Hippocampal formation (tissue), 2 donors: ENCODE data around the gene CFAP90.
A peak's percentile ranks its signal among the peaks of the same experiment; 100 is the strongest.

Experiments
- DNase-seq, 2 donors: peaks; one replicate each; lab custom pipeline; 2025; lab: John Stamatoyannopoulos, UW

Gene CFAP90, protein sequence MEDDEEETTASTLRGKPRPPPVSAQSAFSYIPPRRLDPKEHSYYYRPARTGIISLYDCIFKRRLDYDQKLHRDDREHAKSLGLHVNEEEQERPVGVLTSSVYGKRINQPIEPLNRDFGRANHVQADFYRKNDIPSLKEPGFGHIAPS

DNA sequence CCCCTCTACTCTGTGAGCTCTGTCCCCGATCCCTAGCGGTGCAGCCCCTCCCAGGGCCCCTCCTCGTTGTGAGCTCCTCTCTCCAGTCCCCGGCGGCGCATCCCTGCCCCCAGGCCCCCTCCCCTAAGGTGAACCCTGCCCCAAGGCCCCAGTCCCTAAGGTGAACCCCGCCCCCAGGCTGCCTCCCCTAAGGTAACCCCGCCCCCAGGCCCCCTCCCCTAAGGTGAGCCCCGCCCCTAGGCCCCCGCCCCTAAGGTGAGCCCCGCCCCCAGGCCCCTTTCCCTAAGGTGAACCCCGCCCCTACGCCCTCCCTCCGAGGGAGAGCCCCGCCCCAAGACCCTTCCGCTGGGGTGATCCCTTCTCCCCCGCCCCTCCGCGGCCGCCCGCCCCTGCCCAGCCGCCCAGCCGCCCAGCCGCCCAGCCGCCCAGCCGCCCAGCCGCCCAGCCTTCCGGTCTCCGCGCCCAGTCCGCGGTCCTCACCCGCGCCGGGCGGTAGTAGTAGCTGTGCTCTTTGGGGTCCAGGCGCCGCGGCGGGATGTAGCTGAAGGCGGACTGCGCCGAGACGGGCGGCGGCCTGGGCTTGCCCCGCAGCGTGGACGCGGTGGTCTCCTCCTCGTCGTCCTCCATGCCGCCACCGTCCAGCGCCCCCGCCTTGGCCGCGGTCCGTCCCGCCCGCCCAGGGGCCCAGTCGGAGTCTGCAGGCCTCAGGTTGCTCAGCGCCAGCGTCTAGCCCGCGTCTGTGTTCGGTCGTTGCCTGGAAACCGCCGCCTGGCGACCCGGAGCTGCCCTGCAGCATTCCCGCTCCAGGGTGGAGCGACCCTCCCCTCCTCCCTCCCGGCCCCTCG lies at the start of gene CFAP90:
Gene CFAP90, minus strand, starts transcription at position 739 of the 845 bp plus-strand sequence. Its CDS starts 112 bp downstream, at position 627.
- DNase-seq: no peak

- no peak for DNase-seq
Measured at GRCh38 chr5:7897014-7897600, 46.2 kb upstream of the CFAP90 start.

DNA sequence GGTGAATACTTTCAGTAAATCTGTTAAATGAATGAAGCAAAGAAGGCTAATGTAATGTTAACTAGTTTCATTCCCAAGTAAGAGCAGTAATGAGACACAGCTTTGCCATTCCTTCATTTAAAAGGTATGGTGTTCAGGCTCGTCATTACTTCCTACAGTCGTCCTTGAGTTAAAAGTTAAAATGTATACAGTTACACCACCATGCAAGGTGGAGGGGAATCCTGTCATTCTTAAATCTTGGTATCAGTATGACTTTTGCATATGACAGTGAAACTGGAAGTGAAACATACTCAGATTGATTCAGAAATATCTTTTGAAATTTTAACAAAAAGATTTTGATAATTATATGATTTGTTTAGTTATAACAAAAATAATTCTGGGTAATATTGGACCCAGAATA lies 43.9 kb upstream of the CFAP90 start:
- DNase-seq: no peak

DNA sequence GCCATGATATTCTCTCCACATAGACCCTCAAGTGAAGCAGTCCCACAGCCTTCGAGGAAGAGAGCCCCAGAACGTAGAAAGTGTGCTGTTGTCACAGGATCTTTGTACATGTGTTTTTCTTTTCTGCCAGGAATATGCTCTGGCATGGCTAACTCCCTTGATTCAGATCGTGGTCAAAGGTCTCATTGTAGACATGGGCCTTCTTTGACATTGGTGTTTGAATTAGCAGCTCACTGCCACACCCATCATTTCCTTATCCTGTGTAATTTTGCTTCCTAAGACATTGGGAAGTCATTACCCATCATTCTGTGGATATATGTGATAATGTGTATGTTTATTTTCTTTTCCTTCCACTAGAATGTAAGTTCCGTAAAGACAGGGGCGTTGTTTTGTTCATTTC lies 43.5 kb upstream of the CFAP90 start:
- no peak for DNase-seq

GRCh38 chr5:7888901-7889300 lies 38.0 kb upstream of the CFAP90 start:
- no peak for DNase-seq

GRCh38 chr5:7886849-7887475 lies 36.0 kb upstream of the CFAP90 start:
- DNase-seq: peak in 1 of 2 donors; percentile 77

GRCh38 chr5:7884491-7885267 lies 33.7 kb upstream of the CFAP90 start:
- peak; percentile 67 to 79 for DNase-seq

GRCh38 chr5:7882926-7883325 lies 32.0 kb upstream of the CFAP90 start:
- no peak for DNase-seq

- DNase-seq: peak; percentile 58 to 61
Measured at GRCh38 chr5:7881816-7882215, 30.9 kb upstream of the CFAP90 start.

GRCh38 chr5:7881091-7881490 lies 30.2 kb upstream of the CFAP90 start:
- no peak for DNase-seq

DNA sequence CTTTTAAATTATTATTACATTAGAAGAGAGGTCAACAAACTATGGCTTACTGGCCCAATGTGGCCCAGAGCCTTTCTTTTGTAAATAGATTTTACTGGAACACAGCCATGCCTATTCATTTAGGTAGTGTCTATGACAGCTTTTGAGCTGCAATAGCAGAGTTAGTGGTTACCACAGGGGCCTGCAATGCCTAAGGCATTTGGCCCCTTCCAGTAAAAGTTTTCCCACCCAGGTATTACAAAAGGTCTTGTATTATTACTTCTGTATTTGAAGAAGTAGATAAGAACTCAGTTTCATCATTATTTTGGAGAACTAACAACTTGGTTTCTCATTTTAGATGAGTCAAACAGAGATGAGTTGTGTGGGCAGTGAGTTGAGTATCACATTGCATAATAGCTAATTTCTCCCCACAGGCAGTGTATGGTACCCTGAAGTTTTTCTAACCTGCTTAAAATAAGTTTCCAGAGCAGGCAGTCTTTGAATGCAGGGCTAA lies 27.5 kb upstream of the CFAP90 start:
- DNase-seq: no peak

DNA sequence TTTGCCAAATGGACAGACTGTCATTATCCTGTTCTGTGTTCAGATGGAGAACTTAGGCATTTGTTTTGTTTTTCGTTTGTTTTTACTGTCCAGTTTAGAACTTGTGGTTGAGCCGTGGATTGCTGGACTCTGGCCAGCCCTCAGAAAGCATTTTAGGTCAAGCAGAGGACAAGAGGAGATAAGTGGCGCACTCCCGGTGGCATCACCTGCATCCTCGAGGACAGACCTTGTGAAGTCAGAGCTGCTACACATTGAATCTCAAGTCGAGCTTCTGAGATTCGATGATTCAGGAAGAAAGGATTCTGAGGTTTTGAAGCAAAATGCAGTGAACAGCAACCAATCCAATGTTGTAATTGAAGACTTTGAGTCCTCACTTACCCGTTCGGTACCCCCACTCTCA lies 26.9 kb upstream of the CFAP90 start:
- no peak for DNase-seq

DNA sequence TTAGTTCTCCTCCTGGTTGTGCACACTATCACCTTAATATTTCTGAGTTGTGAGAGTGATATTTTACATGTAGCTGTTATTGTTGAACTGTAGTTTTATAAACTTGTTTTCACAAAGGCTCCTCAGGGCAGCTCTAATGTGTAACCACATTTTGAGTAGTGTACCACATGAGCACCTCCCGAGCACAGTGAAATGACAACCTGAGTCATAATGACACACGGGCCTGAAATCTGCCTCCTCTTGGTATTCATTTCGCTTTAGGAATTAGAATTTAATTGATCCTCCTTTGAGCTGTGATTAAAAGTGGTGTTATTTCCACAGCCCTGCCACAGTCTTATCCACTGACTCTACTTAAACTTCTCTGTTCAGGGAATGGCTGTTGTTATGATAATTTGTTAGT lies 25.9 kb upstream of the CFAP90 start:
- no peak for DNase-seq

- no peak for DNase-seq
Measured at GRCh38 chr5:7875151-7875550, 24.2 kb upstream of the CFAP90 start.

DNA sequence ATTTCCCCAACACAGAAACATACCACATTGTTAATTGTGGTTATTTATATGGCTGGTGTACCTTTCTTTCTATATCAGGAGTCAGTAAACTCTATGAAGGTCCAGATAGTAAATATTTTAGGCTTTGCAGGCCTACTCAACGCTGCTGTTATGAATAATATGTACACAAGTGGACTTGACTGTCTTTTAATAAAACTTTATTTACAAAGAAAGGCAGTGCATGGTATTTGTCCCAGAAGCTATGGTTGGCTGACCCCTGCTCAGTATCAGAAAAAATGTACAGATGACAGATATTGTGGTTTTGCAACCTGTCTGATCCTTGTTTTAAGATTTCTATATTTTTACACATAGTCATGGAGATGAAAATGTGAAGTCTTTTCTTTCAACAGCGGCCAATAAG lies 23.7 kb upstream of the CFAP90 start:
- no peak for DNase-seq

- no peak for DNase-seq
Measured at GRCh38 chr5:7873216-7873615, 22.3 kb upstream of the CFAP90 start.

DNA sequence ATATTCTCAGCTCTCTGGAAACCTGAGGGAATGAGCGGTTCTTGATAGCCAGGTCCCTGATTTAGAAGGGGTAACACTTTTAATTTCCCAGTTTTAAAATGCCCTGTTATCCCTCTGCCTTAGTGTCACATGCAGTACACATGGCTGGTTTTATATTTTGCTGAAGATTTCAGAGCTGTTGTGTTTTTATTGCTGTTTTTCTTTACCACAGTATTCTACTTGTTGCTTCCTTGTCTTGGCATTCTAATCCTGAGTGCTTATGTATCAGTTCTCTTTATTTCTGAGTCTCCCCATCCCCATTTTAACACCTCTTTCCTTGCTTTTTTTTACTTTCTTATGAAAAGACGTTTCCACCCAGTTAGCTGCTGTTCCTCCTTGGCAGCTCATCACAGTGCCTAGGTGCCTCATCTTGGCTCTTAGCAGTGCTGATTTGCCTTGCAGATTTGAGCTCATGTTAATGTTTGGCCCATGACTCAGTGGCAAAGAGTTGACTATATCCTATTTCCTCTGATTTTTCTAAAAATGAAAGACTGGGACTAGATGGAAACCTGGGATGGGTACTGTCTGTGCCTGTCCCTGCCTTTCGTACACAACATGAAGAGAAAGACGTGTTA lies 21.7 kb upstream of the CFAP90 start:
- no peak for DNase-seq

DNA sequence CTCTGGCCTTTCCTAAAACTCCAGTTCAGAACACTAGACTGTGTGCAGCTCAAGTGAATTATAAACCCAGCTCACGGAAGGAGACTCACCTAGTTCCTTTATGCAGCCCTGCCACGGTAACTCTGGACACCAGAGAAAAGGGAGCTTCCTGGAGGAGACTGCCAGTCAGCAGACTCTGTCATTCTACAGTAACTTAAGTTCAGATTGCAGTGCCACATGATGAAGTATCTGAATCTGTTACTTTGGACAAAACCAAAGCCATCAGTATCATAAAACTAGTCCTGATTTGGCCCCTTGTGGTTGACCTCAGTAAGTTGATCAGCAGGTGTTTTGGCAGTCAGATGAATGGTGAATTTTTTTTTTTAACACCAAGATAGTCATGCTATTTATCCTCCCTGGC lies 20.7 kb upstream of the CFAP90 start:
- no peak for DNase-seq

DNA sequence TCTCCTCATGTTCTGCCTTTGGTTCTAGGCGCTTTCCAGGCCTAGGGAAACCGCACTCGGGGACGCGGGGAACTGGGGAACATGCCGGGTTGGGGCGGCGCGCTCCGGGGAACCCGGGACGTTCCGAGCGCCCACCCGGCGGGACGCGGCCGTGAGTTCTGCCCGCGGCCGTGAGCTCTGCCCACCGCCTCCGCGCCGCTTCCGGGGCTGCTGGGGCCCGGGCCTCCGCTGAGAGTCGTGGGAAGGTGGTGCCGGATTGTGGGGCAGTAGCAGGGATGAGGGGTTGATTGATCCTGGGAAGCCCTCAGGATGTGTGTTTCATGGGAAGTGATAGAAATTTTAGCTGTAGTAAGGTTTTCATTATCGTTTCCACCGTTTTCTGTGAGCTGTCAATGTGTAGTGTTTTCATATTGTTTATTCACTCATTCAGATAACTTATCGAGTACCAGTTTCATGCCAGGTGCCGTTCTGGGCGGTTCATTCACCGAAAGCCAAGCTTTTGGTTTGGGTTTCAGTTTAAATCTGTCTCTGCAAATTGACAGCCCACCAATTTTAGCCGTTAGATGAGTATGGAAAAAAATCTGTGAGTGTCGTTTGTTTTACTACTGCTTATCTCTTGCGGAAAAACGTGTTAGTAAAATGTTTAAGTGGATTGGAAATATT lies 18.7 kb upstream of the CFAP90 start:
- DNase-seq: no peak

- DNase-seq: peak; percentile 88 to 90
Measured at GRCh38 chr5:7868773-7869473, 18.0 kb upstream of the CFAP90 start, which contains the start of the genes FASTKD3 and MTRR. Gene FASTKD3, minus strand, starts transcription at chr5:7869031. Its CDS starts 948 bp downstream, at chr5:7868083. Gene MTRR, plus strand, starts transcription at chr5:7869148. Its CDS starts 1,647 bp downstream, at chr5:7870795.
